NB4 (cell line): ENCODE data around the gene FMNL2.
"Not testable (repeated sequence)": the region's sequence is repeated elsewhere in the genome, so short reads cannot be mapped to it uniquely, and the experiment has no call there.

Experiments
- MAX ChIP-seq: IDR thresholded peaks from 2 replicates; pipeline ENCODE4 v1.6.1; 2011; ENCODE audit warnings: low read depth, low read length
- POLR2A ChIP-seq: IDR thresholded peaks from 2 replicates; pipeline ENCODE4 v1.6.1; 2011; ENCODE audit warnings: mild to moderate bottlenecking; ENCODE audit not compliant: insufficient read length; ENCODE audit errors: extremely low read depth
- TF ChIP-seq, protein P1 (sequence below): IDR thresholded peaks from one replicate; pipeline ENCODE4 v1.5.1; 2012; ENCODE audit warnings: low read depth, low read length

GRCh38 chr2:152325126-152325525 lies 9.8 kb upstream of the FMNL2 start:
- TF ChIP-seq MAX, POLR2A: not testable (repeated sequence)
- TF ChIP-seq, protein P1, sequence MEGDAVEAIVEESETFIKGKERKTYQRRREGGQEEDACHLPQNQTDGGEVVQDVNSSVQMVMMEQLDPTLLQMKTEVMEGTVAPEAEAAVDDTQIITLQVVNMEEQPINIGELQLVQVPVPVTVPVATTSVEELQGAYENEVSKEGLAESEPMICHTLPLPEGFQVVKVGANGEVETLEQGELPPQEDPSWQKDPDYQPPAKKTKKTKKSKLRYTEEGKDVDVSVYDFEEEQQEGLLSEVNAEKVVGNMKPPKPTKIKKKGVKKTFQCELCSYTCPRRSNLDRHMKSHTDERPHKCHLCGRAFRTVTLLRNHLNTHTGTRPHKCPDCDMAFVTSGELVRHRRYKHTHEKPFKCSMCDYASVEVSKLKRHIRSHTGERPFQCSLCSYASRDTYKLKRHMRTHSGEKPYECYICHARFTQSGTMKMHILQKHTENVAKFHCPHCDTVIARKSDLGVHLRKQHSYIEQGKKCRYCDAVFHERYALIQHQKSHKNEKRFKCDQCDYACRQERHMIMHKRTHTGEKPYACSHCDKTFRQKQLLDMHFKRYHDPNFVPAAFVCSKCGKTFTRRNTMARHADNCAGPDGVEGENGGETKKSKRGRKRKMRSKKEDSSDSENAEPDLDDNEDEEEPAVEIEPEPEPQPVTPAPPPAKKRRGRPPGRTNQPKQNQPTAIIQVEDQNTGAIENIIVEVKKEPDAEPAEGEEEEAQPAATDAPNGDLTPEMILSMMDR, result not testable (repeated sequence)
